Mammary epithelial cell (primary cell): ENCODE results near the gene ZNF846.

Source experiments
- CTCF ChIP-seq, 2 donors: IDR thresholded peaks in 1 of 2; conservative IDR thresholded peaks in 1 of 2; 2 replicates each; pipeline ENCODE4 v1.5.1; 2011 to 2012; ENCODE audit warnings: inconsistent platforms in 2 of 2, low read length in 2 of 2, mild to moderate bottlenecking in 2 of 2, control low read depth in 1 of 2, low read depth in 1 of 2; ENCODE audit not compliant: insufficient read depth in 1 of 2; ENCODE audit errors: extremely low read depth in 1 of 2
- EZH2 ChIP-seq: IDR thresholded peaks from 2 replicates; pipeline ENCODE4 v1.6.1; 2012; ENCODE audit warnings: low read length, inconsistent platforms, borderline replicate concordance

- TF ChIP-seq CTCF (conservative IDR thresholded peaks at IDR 0.05 in 1 of 2, IDR thresholded peaks at IDR 0.05 in 1 of 2; ENCODE audit: extremely low read depth in 1 of 2, insufficient read depth in 1 of 2, low read depth in 1 of 2, low read length in 2 of 2) = no peak
- no peak for TF ChIP-seq EZH2
These were observed 56.7 kb downstream of the ZNF846 start for GRCh38 chr19:9711815-9712214.
